GM18951 (cell line): ENCODE data around the gene CASP9.

ENCODE experiments used
- POLR2A ChIP-seq: IDR thresholded peaks from 4 replicates; pipeline ENCODE4 v1.6.1; 2011; ENCODE audit warnings: mild to moderate bottlenecking; ENCODE audit not compliant: insufficient read length, insufficient read depth; ENCODE audit errors: extremely low read depth
- in situ Hi-C: fragments of 300-500 bp; cut with MboI; formaldehyde crosslinking; loops from one replicate; pipeline ENCODE4 v1.12.0; 2022; ENCODE audit warnings: low sequenced_read_pairs, mixed read lengths, inconsistent platforms; ENCODE audit not compliant: unreplicated experiment

CASP9 gene

DNA sequence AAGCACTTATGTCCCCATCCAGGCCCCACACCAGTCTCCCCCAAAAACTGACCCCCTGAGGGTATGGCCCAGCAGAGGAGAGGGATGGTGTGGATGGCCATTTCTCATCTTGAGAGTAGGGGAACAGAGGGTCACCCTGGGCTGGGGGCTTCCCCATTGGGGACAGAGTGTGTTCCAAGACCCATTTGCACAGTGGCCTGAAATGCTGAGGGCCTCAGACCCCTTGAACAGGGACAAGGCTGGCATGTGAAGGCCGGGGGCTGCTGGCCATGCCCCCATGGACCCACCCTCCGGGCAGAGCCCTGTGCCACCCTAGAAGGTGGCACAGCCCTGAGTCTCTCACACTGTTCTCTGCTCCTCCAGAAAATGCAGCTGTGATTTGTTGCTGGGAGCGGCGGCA lies 77.8 kb downstream of the CASP9 start:
- TF ChIP-seq POLR2A = no peak
- in situ Hi-C loops = no loop called here

GRCh38 chr1:15445390-15446122 lies 78.5 kb downstream of the CASP9 start:
- in situ Hi-C loops = no loop called here
- no peak for TF ChIP-seq POLR2A

DNA sequence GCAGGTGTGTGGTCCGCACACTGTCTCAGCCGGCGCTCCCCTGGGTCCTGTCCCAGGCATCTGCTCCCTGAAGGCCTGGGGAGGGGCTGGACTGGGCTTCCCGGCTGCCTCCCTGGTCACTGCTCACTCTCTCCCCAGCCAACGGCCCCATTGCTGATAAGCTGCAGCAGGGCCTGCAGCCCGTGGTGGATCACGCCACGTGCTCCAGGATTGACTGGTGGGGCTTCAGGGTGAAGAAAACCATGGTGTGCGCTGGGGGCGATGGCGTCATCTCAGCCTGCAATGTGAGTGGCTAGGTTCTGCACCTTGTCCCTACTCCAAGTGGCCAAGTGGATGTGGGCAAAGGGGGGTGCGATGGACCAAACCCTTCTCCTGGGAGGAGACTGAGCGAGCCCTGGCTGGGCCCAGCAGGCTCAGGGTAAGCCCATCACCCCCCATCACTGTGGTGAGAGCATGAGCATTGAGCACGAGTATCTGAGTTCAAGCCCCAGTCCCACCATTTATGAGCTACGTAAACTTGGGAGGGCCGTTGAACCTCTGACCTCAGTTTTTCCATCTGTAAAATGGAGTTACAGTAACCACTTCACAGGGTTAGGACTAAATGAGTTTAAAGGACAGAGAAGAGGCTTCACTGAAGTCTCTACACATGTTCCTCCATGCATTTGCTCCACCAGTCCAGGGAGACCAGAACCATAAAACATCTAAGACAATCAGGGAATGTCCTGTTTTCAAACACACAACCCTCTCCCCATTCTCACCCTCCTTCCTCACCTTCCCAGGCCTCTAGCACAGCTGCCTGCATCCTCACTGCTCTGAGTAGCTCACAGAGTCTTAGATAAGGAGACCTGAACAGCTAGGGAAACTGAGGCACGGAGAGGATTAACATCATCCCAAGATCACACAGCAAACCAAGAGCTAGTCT lies 79.3 kb downstream of the CASP9 start:
- TF ChIP-seq POLR2A = no peak
- in situ Hi-C loops = no loop called here

DNA sequence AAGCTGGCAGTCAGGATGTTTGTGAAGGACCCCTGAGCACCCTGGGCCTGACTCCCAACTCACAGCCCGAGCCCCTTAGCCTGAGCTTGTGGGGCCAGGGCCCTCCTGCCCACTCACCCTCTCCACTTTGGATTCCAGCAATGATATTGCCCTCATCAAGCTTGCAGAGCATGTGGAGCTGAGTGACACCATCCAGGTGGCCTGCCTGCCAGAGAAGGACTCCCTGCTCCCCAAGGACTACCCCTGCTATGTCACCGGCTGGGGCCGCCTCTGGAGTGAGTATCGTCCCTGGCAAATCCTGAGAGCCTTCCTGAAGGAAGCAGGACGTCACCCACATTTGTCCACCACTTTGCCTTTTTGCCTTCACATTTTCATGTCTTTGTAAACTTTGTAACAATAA lies 80.7 kb downstream of the CASP9 start:
- in situ Hi-C loops = no loop called here
- TF ChIP-seq POLR2A = no peak

DNA sequence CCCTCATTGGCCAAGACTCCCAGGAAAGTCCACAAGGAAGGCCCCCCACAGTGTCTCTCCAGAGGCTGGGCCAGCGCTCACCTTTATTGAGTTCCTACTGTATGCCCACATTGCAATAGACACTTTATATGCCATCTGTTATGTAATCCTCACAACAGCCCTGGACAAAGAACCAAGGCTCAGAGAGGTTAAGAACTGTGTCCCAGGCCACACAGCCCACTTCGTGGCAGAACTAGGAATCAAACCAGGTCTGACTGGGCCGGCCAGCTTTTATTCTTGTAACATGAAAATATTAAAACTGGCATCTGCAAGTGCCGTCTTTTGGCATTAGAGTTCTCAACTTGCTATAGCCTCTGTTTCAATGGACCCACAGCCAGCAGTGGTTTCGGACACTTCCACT lies 81.3 kb downstream of the CASP9 start:
- no peak for TF ChIP-seq POLR2A
- in situ Hi-C loops = no loop called here

DNA sequence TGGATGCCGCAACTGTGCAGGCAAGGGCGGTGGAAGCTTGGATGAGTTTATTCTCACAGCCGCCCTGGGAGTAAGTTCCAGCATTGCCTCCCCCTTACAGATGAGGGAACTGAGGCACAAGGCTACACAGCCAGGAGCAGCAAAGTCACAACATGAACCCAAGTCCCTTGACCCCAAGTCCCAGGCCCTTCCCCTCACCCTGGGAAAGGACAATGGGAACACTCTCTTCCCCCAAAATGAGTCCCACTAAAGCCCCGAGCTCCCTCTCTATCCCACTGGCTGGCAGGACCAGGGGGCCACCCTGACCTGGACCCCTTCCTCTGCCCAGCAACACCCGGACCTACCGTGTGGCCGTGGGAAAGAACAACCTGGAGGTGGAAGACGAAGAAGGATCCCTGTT lies 81.9 kb downstream of the CASP9 start:
- in situ Hi-C loops = no loop called here
- no peak for TF ChIP-seq POLR2A
